ENCODE measurements around the gene COX15. TPM values are rescaled to one million over a fixed set of nuclear protein-coding genes. Genes with fewer than 3 reads are reported as not detected.

COX15 gene
- total and polyA plus RNA-seq, 2 of the 8 experiments (the other 6 are each of a cell fraction or from before 2014, with no cell fraction given) = 17.5 to 36.6 TPM

DNA sequence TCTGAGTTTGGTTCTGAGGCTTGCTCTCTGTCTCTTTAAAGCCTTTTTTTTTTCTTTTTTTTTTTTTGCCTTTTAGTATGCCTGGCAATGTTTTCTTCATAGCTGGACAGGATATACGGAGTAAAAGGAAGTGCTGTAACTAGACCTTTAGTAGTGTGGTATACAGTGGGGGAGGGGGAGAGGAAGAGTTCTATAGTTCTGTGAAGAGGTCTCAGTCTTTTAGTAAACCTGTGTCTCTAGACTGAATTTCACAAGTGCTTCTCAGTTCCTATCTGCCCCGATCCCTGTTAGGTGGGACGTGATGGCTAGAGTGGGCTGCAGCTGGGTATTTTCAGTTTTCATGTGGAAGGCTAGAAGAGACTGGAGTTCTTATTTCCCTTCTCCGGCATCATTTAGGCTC lies 47.4 kb upstream of the COX15 start (continued):
- TF ChIP-seq, protein P1, sequence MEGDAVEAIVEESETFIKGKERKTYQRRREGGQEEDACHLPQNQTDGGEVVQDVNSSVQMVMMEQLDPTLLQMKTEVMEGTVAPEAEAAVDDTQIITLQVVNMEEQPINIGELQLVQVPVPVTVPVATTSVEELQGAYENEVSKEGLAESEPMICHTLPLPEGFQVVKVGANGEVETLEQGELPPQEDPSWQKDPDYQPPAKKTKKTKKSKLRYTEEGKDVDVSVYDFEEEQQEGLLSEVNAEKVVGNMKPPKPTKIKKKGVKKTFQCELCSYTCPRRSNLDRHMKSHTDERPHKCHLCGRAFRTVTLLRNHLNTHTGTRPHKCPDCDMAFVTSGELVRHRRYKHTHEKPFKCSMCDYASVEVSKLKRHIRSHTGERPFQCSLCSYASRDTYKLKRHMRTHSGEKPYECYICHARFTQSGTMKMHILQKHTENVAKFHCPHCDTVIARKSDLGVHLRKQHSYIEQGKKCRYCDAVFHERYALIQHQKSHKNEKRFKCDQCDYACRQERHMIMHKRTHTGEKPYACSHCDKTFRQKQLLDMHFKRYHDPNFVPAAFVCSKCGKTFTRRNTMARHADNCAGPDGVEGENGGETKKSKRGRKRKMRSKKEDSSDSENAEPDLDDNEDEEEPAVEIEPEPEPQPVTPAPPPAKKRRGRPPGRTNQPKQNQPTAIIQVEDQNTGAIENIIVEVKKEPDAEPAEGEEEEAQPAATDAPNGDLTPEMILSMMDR (IDR thresholded peaks at IDR 0.05; ENCODE audit: control extremely low read depth in 1 of 3, insufficient read depth in 1 of 3, low read depth in 1 of 3, low read length in 3 of 3) = no peak
